Keratinocyte (primary cell): Measurements from ENCODE around the gene CEP290.

ENCODE experiments used
- EZH2 ChIP-seq: IDR thresholded peaks from one replicate; pipeline ENCODE4 v1.6.1; 2012; ENCODE audit warnings: inconsistent platforms, mild to moderate bottlenecking, low read length, moderate library complexity
- TF ChIP-seq, protein P1 (sequence below), 3 experiments: IDR thresholded peaks in 1 of 3; conservative IDR thresholded peaks in 1 of 3; optimal IDR thresholded peaks in 1 of 3; 2 replicates in 2 of 3; 3 replicates in 1 of 3; pipeline versions ENCODE3 to v1.5.1; 2011; ENCODE audit warnings: low read length in 3 of 3, mild to moderate bottlenecking in 3 of 3, moderate library complexity in 2 of 3, control low read depth in 1 of 3, inconsistent platforms in 1 of 3; ENCODE audit not compliant: insufficient read depth in 2 of 3; ENCODE audit errors: extremely low read depth in 1 of 3

DNA sequence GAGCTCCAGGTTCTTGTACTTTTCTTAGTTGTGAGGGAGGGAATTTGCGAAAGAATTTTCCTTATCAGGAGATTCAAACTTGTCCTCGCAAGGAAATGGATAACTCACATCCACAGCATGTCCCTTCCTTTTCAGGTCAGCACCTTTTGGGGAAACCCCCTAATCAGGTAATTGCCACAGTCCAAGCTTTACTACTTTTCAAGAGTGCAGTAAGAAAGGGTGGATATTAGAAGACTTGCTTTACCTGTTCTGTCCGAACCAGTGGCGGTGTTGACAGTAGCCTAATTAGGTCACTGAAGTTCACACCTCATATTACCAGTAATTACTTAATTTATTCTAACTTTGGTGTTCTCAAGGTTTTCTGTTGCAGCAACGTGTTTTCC, 106.0 kb downstream of the CEP290 start:
- no peak for TF ChIP-seq EZH2
- TF ChIP-seq, protein P1, sequence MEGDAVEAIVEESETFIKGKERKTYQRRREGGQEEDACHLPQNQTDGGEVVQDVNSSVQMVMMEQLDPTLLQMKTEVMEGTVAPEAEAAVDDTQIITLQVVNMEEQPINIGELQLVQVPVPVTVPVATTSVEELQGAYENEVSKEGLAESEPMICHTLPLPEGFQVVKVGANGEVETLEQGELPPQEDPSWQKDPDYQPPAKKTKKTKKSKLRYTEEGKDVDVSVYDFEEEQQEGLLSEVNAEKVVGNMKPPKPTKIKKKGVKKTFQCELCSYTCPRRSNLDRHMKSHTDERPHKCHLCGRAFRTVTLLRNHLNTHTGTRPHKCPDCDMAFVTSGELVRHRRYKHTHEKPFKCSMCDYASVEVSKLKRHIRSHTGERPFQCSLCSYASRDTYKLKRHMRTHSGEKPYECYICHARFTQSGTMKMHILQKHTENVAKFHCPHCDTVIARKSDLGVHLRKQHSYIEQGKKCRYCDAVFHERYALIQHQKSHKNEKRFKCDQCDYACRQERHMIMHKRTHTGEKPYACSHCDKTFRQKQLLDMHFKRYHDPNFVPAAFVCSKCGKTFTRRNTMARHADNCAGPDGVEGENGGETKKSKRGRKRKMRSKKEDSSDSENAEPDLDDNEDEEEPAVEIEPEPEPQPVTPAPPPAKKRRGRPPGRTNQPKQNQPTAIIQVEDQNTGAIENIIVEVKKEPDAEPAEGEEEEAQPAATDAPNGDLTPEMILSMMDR (optimal IDR thresholded peaks at IDR 0.05 in 1 of 3, IDR thresholded peaks at IDR 0.05 in 1 of 3, conservative IDR thresholded peaks at IDR 0.05 in 1 of 3; ENCODE audit: extremely low read depth in 1 of 3, insufficient read depth in 2 of 3, low read length in 3 of 3): no peak
